ENCODE results near the gene MACROH2A2. TPM values are rescaled to one million over a fixed set of nuclear protein-coding genes. Genes with fewer than 3 reads are reported as not detected.

MACROH2A2 gene
- total and polyA plus RNA-seq, 2 of the 13 experiments (the other 11 are each of a cell fraction or from before 2014, with no cell fraction given): 9.8 to 43.1 TPM

DNA sequence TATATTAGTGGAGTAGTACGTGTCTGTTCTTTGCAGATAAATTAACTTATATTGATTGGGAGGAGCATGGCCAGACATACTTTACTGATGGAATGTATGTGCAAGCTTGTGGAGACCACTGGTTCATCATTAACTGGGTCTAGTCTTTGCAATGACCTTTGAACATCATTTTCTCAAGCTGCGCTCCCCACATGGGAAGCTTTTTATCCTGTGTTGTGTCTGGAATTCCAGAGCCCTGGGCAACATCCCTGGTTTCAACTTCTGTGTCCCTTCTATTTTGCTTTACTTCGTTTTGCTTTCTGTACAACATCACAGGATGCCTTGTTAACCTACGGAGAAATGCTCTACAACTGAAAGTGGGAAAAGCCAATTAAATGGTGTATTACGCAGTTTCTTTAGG, 38.3 kb downstream of the MACROH2A2 start (continued):
- TF ChIP-seq, protein P1, sequence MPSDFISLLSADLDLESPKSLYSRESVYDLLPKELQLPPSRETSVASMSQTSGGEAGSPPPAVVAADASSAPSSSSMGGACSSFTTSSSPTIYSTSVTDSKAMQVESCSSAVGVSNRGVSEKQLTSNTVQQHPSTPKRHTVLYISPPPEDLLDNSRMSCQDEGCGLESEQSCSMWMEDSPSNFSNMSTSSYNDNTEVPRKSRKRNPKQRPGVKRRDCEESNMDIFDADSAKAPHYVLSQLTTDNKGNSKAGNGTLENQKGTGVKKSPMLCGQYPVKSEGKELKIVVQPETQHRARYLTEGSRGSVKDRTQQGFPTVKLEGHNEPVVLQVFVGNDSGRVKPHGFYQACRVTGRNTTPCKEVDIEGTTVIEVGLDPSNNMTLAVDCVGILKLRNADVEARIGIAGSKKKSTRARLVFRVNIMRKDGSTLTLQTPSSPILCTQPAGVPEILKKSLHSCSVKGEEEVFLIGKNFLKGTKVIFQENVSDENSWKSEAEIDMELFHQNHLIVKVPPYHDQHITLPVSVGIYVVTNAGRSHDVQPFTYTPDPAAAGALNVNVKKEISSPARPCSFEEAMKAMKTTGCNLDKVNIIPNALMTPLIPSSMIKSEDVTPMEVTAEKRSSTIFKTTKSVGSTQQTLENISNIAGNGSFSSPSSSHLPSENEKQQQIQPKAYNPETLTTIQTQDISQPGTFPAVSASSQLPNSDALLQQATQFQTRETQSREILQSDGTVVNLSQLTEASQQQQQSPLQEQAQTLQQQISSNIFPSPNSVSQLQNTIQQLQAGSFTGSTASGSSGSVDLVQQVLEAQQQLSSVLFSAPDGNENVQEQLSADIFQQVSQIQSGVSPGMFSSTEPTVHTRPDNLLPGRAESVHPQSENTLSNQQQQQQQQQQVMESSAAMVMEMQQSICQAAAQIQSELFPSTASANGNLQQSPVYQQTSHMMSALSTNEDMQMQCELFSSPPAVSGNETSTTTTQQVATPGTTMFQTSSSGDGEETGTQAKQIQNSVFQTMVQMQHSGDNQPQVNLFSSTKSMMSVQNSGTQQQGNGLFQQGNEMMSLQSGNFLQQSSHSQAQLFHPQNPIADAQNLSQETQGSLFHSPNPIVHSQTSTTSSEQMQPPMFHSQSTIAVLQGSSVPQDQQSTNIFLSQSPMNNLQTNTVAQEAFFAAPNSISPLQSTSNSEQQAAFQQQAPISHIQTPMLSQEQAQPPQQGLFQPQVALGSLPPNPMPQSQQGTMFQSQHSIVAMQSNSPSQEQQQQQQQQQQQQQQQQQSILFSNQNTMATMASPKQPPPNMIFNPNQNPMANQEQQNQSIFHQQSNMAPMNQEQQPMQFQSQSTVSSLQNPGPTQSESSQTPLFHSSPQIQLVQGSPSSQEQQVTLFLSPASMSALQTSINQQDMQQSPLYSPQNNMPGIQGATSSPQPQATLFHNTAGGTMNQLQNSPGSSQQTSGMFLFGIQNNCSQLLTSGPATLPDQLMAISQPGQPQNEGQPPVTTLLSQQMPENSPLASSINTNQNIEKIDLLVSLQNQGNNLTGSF (CRISPR knock-in tag; IDR thresholded peaks at IDR 0.05): no peak
- TF ChIP-seq NFE2L2 (IDR thresholded peaks at IDR 0.05; ENCODE audit: low read length): no peak
- peak; percentile 80 for TF ChIP-seq MEF2D (CRISPR knock-in tag; IDR thresholded peaks at IDR 0.05)
- TF ChIP-seq CREM (IDR thresholded peaks at IDR 0.05): peak; percentile 77
- no peak for TF ChIP-seq CREM (CRISPR knock-in tag; IDR thresholded peaks at IDR 0.05)
- TF ChIP-seq CENPX (CRISPR knock-in tag; IDR thresholded peaks at IDR 0.05): no peak
- TF ChIP-seq, protein P2, sequence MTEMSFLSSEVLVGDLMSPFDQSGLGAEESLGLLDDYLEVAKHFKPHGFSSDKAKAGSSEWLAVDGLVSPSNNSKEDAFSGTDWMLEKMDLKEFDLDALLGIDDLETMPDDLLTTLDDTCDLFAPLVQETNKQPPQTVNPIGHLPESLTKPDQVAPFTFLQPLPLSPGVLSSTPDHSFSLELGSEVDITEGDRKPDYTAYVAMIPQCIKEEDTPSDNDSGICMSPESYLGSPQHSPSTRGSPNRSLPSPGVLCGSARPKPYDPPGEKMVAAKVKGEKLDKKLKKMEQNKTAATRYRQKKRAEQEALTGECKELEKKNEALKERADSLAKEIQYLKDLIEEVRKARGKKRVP (CRISPR knock-in tag; IDR thresholded peaks at IDR 0.05): peak in 1 of 2 experiments; percentile 58; a peak in 1 of 4 replicates
- TF ChIP-seq ZNF468 (CRISPR knock-in tag; IDR thresholded peaks at IDR 0.05): no peak
- no peak for TF ChIP-seq ZKSCAN1 (IDR thresholded peaks at IDR 0.05; ENCODE audit: low read length)
- TF ChIP-seq SOX13 (IDR thresholded peaks at IDR 0.05): no peak
- TF ChIP-seq SOX13 (CRISPR knock-in tag; conservative IDR thresholded peaks at IDR 0.05 in 1 of 2, IDR thresholded peaks at IDR 0.05 in 1 of 2): peak in 1 of 2 experiments; percentile 75; a peak in 2 of 4 replicates
- no peak for TF ChIP-seq AHR (CRISPR knock-in tag; IDR thresholded peaks at IDR 0.05)
- TF ChIP-seq ZNF335 (CRISPR knock-in tag; IDR thresholded peaks at IDR 0.05): no peak
- no peak for TF ChIP-seq ZSCAN20 (CRISPR knock-in tag; IDR thresholded peaks at IDR 0.05; ENCODE audit: borderline replicate concordance)
- peak; percentile 78 for TF ChIP-seq ZNF331 (CRISPR knock-in tag; IDR thresholded peaks at IDR 0.05)
- TF ChIP-seq RNF2 (conservative IDR thresholded peaks at IDR 0.05; ENCODE audit: low read depth): no peak
- no peak for TF ChIP-seq RARG (CRISPR knock-in tag; IDR thresholded peaks at IDR 0.05; ENCODE audit: low read depth)
- TF ChIP-seq, protein P3, sequence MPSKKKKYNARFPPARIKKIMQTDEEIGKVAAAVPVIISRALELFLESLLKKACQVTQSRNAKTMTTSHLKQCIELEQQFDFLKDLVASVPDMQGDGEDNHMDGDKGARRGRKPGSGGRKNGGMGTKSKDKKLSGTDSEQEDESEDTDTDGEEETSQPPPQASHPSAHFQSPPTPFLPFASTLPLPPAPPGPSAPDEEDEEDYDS (CRISPR knock-in tag; IDR thresholded peaks at IDR 0.05): peak; percentile 54; the same call in 1 of the 2 replicates
- TF ChIP-seq, protein P4, sequence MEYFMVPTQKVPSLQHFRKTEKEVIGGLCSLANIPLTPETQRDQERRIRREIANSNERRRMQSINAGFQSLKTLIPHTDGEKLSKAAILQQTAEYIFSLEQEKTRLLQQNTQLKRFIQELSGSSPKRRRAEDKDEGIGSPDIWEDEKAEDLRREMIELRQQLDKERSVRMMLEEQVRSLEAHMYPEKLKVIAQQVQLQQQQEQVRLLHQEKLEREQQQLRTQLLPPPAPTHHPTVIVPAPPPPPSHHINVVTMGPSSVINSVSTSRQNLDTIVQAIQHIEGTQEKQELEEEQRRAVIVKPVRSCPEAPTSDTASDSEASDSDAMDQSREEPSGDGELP (IDR thresholded peaks at IDR 0.05; ENCODE audit: borderline replicate concordance, low read depth): no peak; the same call in 1 of the 2 replicates
- TF ChIP-seq NR2F1 (CRISPR knock-in tag; IDR thresholded peaks at IDR 0.05): no peak
- no peak for TF ChIP-seq TCF12 (IDR thresholded peaks at IDR 0.05)
- 0 out of 2 replicates have a peak, but pooled peaks have one; percentile 27 for TF ChIP-seq TCF12 (CRISPR knock-in tag; IDR thresholded peaks at IDR 0.05)
- no peak for TF ChIP-seq CREB1 (IDR thresholded peaks at IDR 0.05)
- 0 out of 2 replicates have a peak, but pooled peaks have one; percentile 63 for TF ChIP-seq CREB1 (CRISPR knock-in tag; IDR thresholded peaks at IDR 0.05)
- TF ChIP-seq, protein P5, sequence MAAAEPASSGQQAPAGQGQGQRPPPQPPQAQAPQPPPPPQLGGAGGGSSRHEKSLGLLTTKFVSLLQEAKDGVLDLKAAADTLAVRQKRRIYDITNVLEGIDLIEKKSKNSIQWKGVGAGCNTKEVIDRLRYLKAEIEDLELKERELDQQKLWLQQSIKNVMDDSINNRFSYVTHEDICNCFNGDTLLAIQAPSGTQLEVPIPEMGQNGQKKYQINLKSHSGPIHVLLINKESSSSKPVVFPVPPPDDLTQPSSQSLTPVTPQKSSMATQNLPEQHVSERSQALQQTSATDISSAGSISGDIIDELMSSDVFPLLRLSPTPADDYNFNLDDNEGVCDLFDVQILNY (CRISPR knock-in tag; conservative IDR thresholded peaks at IDR 0.05): no peak
